PC-9 (cell line): ENCODE measurements around the gene TCHP. TPM values are rescaled to one million over a fixed set of nuclear protein-coding genes. Genes with fewer than 3 reads are reported as not detected.

ENCODE experiments used
- BruUV-seq: library from RNA; stranded (reverse); fragments of 400-500 nt; replicated peaks from 2 replicates; lab custom pipeline; 2021; lab: Mats Ljungman, UMichigan
- CTCF ChIA-PET: fragments of 300-600 bp; sonication (Branson Sonifier 250); formaldehyde crosslinking; loops from one replicate; lab custom pipeline; 2022; ENCODE audit warnings: antibody characterized with exemption; lab: Charles Lee
- POLR2A ChIA-PET: fragments of 300-600 bp; sonication (Branson Sonifier 250); formaldehyde crosslinking; loops from one replicate; lab custom pipeline; 2022; ENCODE audit warnings: antibody characterized with exemption; ENCODE audit not compliant: unreplicated experiment; lab: Charles Lee
- DNase-seq, 2 experiments: peaks; one replicate each; pipeline versions ENCODE4 v3.0.0 to v3.0.0-alpha.2; 2015 to 2022; ENCODE audit warnings: mixed read lengths in 1 of 2
- H2AFZ ChIP-seq: fragments of 200-600 bp; sonication (generic); 2 replicates; pipeline ENCODE4 v1.8.1; 2017; ENCODE audit warnings: antibody characterized with exemption
- H3F3A ChIP-seq: fragments of 200-600 bp; sonication (generic); 2 replicates; pipeline ENCODE4 v1.8.1; 2017; ENCODE audit warnings: antibody characterized with exemption, mild to moderate bottlenecking, low read depth; ENCODE audit not compliant: insufficient read depth
- H3K27ac ChIP-seq: fragments of 200-600 bp; sonication (generic); 2 replicates; pipeline ENCODE4 v1.6.1; 2016; ENCODE audit warnings: mixed run types
- H3K27me3 ChIP-seq: fragments of 200-600 bp; sonication (generic); 2 replicates; pipeline ENCODE4 v1.6.1; 2016; ENCODE audit warnings: low read depth, mixed run types; ENCODE audit not compliant: insufficient read depth
- H3K36me3 ChIP-seq: fragments of 200-600 bp; sonication (generic); 2 replicates; pipeline ENCODE4 v1.6.1; 2016; ENCODE audit warnings: low read depth, mixed run types
- H3K4me1 ChIP-seq: fragments of 200-600 bp; sonication (generic); replicated peaks from 2 replicates; pipeline ENCODE4 v1.6.1; 2016; ENCODE audit warnings: mixed run types; ENCODE audit not compliant: insufficient read depth
- H3K4me2 ChIP-seq: fragments of 200-600 bp; sonication (generic); 2 replicates; pipeline ENCODE4 v1.6.1; 2017; ENCODE audit warnings: mixed run types
- H3K4me3 ChIP-seq: fragments of 200-600 bp; sonication (generic); 2 replicates; pipeline ENCODE4 v1.6.1; 2016; ENCODE audit warnings: mixed run types
- H3K79me2 ChIP-seq: fragments of 200-600 bp; sonication (generic); 2 replicates; pipeline ENCODE4 v1.6.1; 2017; ENCODE audit warnings: low read depth, mixed run types
- H3K9me2 ChIP-seq: fragments of 200-600 bp; sonication (generic); 2 replicates; pipeline ENCODE4 v1.8.1; 2017; ENCODE audit warnings: mild to moderate bottlenecking; ENCODE audit not compliant: insufficient read depth
- H3K9me3 ChIP-seq: fragments of 200-600 bp; sonication (generic); 2 replicates; pipeline ENCODE4 v1.8.1; 2016; ENCODE audit warnings: low read depth; ENCODE audit not compliant: insufficient read depth
- H4K20me1 ChIP-seq: fragments of 200-600 bp; sonication (generic); 2 replicates; pipeline ENCODE4 v1.8.1; 2017; ENCODE audit not compliant: insufficient read depth
- EZH2 ChIP-seq: fragments of 200-600 bp; sonication (generic); IDR thresholded peaks from 2 replicates; pipeline ENCODE4 v1.8.0; 2017; ENCODE audit warnings: antibody characterized with exemption, low read depth
- intact Hi-C: fragments of 100-400 bp; cut with micrococcal nuclease; formaldehyde crosslinking; loops from one replicate; pipeline ENCODE4 v1.10.0; 2022; ENCODE audit not compliant: unreplicated experiment
- total RNA-seq: library from RNA; stranded (reverse); gene quantifications from 2 replicates; pipeline ENCODE4 v1.2.3, GENCODE V29; 2021
- TF ChIP-seq, protein P1 (sequence below): fragments of 200-600 bp; sonication (generic); conservative IDR thresholded peaks from 2 replicates; pipeline ENCODE4 v1.6.1; 2017; ENCODE audit warnings: mixed run types, antibody characterized with exemption, mild to moderate bottlenecking, moderate library complexity

Gene TCHP
- total RNA-seq, 1 experiment from 2014 or later: 17.6 TPM

DNA sequence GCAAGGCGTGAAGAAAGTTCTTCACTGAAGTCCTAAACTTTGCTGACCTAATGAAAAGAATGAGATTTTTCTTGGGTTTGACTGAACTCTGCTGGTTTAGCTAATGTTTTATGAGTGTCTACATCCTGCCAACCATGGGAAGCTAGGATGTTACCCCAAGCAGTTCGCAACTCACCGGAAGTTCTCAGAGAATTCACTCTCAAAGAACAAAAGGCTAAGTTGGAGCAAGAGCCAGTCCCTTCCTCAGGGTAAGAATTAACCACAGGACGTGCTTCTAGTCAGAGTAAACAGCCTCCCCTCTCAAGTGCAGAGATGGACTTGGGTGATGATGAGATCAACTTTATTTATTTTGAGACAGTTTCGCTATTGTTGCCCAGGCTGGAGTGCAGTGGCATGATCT lies 37.3 kb downstream of the TCHP start:
- Histone ChIP-seq H4K20me1 (no peaks in the 10 kb centered on the region), H3K9me2 (no peaks in the 10 kb centered on the region), H3K27ac (no peak overlapping the region), H3F3A (no peaks in the 10 kb centered on the region), H3K27me3 (no peaks in the 10 kb centered on the region), H3K36me3 (peaks cover 8% of the 10 kb centered on the region; the same call in 1 of the 2 replicates), H3K4me2 (no peak overlapping the region), H3K9me3 (no peaks in the 10 kb centered on the region), H2AFZ (no peak overlapping the region), H3K79me2 (no peaks in the 10 kb centered on the region), H3K4me3 (no peak overlapping the region), H3K4me1 (no peaks in the 10 kb centered on the region)
- BruUV-seq: no TSS peak
- TF ChIP-seq, protein P1, sequence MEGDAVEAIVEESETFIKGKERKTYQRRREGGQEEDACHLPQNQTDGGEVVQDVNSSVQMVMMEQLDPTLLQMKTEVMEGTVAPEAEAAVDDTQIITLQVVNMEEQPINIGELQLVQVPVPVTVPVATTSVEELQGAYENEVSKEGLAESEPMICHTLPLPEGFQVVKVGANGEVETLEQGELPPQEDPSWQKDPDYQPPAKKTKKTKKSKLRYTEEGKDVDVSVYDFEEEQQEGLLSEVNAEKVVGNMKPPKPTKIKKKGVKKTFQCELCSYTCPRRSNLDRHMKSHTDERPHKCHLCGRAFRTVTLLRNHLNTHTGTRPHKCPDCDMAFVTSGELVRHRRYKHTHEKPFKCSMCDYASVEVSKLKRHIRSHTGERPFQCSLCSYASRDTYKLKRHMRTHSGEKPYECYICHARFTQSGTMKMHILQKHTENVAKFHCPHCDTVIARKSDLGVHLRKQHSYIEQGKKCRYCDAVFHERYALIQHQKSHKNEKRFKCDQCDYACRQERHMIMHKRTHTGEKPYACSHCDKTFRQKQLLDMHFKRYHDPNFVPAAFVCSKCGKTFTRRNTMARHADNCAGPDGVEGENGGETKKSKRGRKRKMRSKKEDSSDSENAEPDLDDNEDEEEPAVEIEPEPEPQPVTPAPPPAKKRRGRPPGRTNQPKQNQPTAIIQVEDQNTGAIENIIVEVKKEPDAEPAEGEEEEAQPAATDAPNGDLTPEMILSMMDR: no peak
- no peak for TF ChIP-seq EZH2
- no peak for DNase-seq
- CTCF ChIA-PET: no interaction called here
- POLR2A ChIA-PET: no interaction called here
- intact Hi-C loops: no loop called here

DNA sequence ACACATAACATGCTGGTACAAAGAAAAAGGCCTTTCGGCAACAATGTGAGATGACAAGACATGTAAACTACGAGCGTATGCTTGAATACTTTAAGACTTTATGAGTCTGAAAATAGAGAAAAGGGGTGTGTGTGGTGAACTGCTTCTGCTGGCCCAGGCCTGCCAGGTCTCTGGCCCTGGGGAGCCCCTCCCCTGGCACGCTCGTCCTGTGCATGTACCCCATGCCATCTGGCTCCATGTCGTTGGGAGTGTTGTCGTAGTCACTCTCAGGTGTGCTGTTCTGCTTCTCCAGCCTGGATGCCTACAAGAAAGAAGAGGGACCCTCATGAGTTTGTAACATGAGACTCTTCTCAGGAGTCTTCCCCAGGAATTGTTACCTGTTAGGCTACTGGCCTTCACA lies 38.9 kb downstream of the TCHP start:
- Histone ChIP-seq H3K36me3 (no peaks in the 10 kb centered on the region; the same call in 1 of the 2 replicates), H3K4me3 (no peak overlapping the region), H3K79me2 (no peaks in the 10 kb centered on the region), H3K4me2 (no peak overlapping the region), H3K27ac (no peak overlapping the region), H3K9me3 (no peaks in the 10 kb centered on the region), H4K20me1 (no peaks in the 10 kb centered on the region), H3K27me3 (no peaks in the 10 kb centered on the region), H3F3A (no peaks in the 10 kb centered on the region), H3K4me1 (no peaks in the 10 kb centered on the region), H3K9me2 (no peaks in the 10 kb centered on the region), H2AFZ (no peak overlapping the region)
- POLR2A ChIA-PET: no interaction called here
- CTCF ChIA-PET: no interaction called here
- no TSS peak for BruUV-seq
- intact Hi-C loops: no loop called here
- no peak for DNase-seq
- TF ChIP-seq EZH2: no peak

DNA sequence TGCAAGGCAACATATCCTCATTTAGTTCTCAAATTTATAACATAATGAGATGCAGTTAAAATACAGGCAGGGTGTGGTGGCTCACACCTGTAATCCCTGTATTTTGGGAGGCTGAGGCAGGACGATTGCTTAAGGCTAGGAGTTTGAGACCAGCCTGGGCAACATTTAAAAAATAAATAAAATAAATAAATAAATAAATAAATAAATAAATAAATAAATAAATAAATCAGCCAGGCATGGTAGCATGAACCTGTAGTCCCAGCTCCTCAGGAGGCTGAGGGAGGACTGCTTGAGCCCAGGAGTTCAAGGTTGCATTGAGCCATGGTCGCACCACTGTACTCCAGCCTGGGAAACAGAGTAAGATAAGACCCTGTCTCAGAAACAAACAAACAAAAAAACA lies 39.4 kb downstream of the TCHP start:
- Histone ChIP-seq H3F3A (no peaks in the 10 kb centered on the region), H3K9me3 (no peaks in the 10 kb centered on the region), H2AFZ (no peak overlapping the region), H3K9me2 (no peaks in the 10 kb centered on the region), H3K4me2 (no peak overlapping the region), H3K36me3 (no peaks in the 10 kb centered on the region; the same call in 1 of the 2 replicates), H4K20me1 (no peaks in the 10 kb centered on the region), H3K4me3 (no peak overlapping the region), H3K27me3 (no peaks in the 10 kb centered on the region), H3K27ac (no peak overlapping the region), H3K79me2 (no peaks in the 10 kb centered on the region), H3K4me1 (no peaks in the 10 kb centered on the region)
- intact Hi-C loops: no loop called here
- BruUV-seq: no TSS peak
- ChIA-PET CTCF (no interaction called here), POLR2A (no interaction called here)
- no peak for DNase-seq
- TF ChIP-seq, protein P1: no peak
- TF ChIP-seq EZH2: no peak

DNA sequence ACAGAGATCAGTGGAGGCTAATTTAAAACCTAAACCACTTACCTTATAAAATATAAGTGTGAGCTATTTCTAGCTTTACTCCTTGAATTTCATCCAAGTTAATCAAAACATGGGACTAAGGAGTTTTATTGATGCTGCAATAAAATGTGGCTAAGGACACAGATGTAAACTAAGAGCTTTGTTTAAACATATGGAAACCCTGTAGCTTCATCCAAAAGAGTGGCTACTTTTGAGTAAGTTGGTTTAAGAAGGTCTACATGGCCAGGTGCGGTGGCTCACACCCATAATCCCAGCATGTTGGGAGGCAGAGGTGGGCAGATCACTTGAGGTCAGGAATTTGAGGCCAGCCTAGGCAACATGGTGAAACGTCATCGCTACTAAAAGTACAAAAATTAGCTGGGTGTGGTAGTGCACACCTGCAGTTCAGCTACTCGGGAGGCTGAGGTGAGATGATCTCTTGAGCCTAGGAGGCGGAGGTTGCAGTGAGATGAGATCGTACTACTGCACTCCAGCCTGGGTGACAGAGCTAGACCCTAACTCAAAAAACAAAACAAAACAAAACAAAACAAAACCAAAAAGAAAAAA lies 40.4 kb downstream of the TCHP start:
- H3K4me1 ChIP-seq: no peaks in the 10 kb centered on the region
- H3K9me3 ChIP-seq: no peaks in the 10 kb centered on the region
- intact Hi-C loops: no loop called here
- no peak overlapping the region for H2AFZ ChIP-seq
- H3K4me3 ChIP-seq: no peak overlapping the region
- BruUV-seq: no TSS peak
- no peaks in the 10 kb centered on the region for H3K79me2 ChIP-seq
- TF ChIP-seq EZH2: no peak
- TF ChIP-seq, protein P1: no peak
- no peaks in the 10 kb centered on the region for H3F3A ChIP-seq
- ChIA-PET POLR2A (no interaction called here), CTCF (no interaction called here)
- H3K27me3 ChIP-seq: no peaks in the 10 kb centered on the region
- DNase-seq: no peak
- H3K36me3 ChIP-seq: no peaks in the 10 kb centered on the region; the same call in 1 of the 2 replicates
- H3K4me2 ChIP-seq: no peak overlapping the region
- no peaks in the 10 kb centered on the region for H3K9me2 ChIP-seq
- H4K20me1 ChIP-seq: no peaks in the 10 kb centered on the region
- H3K27ac ChIP-seq: no peak overlapping the region
